ENCODE measurements around the gene MYOM1.

- TF ChIP-seq, protein P1, sequence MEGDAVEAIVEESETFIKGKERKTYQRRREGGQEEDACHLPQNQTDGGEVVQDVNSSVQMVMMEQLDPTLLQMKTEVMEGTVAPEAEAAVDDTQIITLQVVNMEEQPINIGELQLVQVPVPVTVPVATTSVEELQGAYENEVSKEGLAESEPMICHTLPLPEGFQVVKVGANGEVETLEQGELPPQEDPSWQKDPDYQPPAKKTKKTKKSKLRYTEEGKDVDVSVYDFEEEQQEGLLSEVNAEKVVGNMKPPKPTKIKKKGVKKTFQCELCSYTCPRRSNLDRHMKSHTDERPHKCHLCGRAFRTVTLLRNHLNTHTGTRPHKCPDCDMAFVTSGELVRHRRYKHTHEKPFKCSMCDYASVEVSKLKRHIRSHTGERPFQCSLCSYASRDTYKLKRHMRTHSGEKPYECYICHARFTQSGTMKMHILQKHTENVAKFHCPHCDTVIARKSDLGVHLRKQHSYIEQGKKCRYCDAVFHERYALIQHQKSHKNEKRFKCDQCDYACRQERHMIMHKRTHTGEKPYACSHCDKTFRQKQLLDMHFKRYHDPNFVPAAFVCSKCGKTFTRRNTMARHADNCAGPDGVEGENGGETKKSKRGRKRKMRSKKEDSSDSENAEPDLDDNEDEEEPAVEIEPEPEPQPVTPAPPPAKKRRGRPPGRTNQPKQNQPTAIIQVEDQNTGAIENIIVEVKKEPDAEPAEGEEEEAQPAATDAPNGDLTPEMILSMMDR (IDR thresholded peaks at IDR 0.05; ENCODE audit: poor library complexity): no peak
- TF ChIP-seq EZH2 (IDR thresholded peaks at IDR 0.05; ENCODE audit: borderline replicate concordance): no peak
These were observed 35.3 kb downstream of the MYOM1 start for GRCh38 chr18:3184275-3184963.

Data from hepatocyte (in vitro differentiated cells).